Measurements from ENCODE around the gene MEX3D. TPM values are rescaled to one million over a fixed set of nuclear protein-coding genes. Genes with fewer than 3 reads are reported as not detected.

Gene MEX3D
- total and polyA plus RNA-seq, 2 of the 4 experiments (the other 2 are of a cell fraction): 9.1 to 9.6 TPM

DNA sequence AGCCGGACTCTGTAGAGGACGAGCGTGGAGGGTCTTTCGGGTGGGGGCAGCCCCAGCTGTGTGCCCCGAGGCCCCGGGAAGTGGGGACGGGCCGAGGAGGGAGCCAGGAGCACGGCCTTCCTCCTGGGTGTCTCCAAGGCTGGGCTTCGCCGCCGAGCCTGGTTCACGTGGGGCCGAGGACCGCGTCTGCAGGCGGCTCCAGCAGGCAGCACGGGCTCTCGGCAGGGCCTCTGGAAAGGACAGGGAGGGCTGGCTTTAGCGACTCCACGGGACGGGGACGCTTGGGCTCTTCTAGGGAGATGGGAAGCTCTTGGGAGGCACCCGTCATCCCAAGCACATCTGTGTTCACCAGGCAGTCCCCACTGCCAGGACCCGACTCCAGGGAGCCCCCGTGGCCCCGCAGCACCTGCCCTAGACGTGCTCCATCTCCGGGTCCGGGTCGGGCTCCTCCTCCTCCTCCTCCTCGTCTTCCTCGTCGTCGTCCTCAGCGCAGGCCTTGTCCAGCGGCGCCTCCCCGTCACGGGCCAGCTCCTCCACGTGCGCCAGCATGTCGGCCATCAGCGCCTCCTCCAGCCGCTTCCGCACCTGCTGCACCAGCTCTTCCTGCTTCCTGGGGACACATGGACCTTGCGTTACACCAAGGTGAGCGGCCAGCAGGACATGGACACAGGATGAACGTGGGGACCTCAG is 9.9 kb upstream of the MEX3D start:
- dilution Hi-C loops (cut with HindIII; ENCODE audit: low sequenced_read_pairs, unreplicated experiment): no loop called here
- POLR2A ChIA-PET (ENCODE audit: unreplicated experiment): no interaction called here
- H3K18ac ChIP-seq (ENCODE audit: low read depth, low read length): no peak overlapping the region
- H2AFZ ChIP-seq (replicated peaks; ENCODE audit: low read length, poor library complexity): no peak overlapping the region
- no peak overlapping the region for H2AK9ac ChIP-seq (replicated peaks; ENCODE audit: low read depth, low read length, poor library complexity)
- ATAC-seq (ENCODE audit: low read depth) (no peak), DNase-seq (no peak)
- no peak overlapping the region for H3K4ac ChIP-seq (ENCODE audit: low read depth, low read length)
- H3K79me1 ChIP-seq (ENCODE audit: low read depth in 1 of 2, low read length in 2 of 2): peaks cover 0 to 9% of the 10 kb centered on the region in 2 experiments; a peak in 2 of 4 replicates
- no peak overlapping the region for H4K91ac ChIP-seq (ENCODE audit: insufficient read depth, low read depth, low read length)
- H4K5ac ChIP-seq (ENCODE audit: low read depth, low read length): no peak overlapping the region
- no peak overlapping the region for H4K8ac ChIP-seq (ENCODE audit: low read depth in 2 of 2, low read length in 2 of 2)
- TF ChIP-seq CHD1 (IDR thresholded peaks at IDR 0.05; ENCODE audit: low read depth, low read length): no peak
- TF ChIP-seq, protein P1, sequence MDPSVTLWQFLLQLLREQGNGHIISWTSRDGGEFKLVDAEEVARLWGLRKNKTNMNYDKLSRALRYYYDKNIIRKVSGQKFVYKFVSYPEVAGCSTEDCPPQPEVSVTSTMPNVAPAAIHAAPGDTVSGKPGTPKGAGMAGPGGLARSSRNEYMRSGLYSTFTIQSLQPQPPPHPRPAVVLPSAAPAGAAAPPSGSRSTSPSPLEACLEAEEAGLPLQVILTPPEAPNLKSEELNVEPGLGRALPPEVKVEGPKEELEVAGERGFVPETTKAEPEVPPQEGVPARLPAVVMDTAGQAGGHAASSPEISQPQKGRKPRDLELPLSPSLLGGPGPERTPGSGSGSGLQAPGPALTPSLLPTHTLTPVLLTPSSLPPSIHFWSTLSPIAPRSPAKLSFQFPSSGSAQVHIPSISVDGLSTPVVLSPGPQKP (IDR thresholded peaks at IDR 0.05; ENCODE audit: borderline replicate concordance, low read depth, low read length): no peak
- H3K27me3 ChIP-seq (ENCODE audit: control insufficient read depth, insufficient read depth, low read length): no peaks in the 10 kb centered on the region
- BruUV-seq (replicated peaks): no TSS peak
- no peak overlapping the region for H3K4me2 ChIP-seq (ENCODE audit: low read depth, low read length)
- no peak overlapping the region for H3K4me3 ChIP-seq (ENCODE audit: insufficient read depth, low read depth, low read length)
- no peak overlapping the region for H3K23ac ChIP-seq (ENCODE audit: low read depth, low read length)
- intact Hi-C loops (cut with micrococcal nuclease): no loop called here
- peaks cover 47% of the 10 kb centered on the region for H3K36me3 ChIP-seq (ENCODE audit: control insufficient read depth, insufficient read depth, low read length)
- no peak overlapping the region for H3K9ac ChIP-seq (ENCODE audit: low read depth, low read length)
- no peak overlapping the region for H2BK120ac ChIP-seq (ENCODE audit: low read depth, low read length)
- no peak overlapping the region for H3K56ac ChIP-seq (ENCODE audit: extremely low read depth, insufficient read depth, low read length)
- H3K14ac ChIP-seq (replicated peaks; ENCODE audit: low read depth, low read length): no peak overlapping the region
- in situ Hi-C loops (cut with MboI; ENCODE audit: low sequenced_read_pairs): no loop called here
- H3K4me1 ChIP-seq (ENCODE audit: control insufficient read depth, insufficient read depth, low read length): no peaks in the 10 kb centered on the region
- no peaks in the 10 kb centered on the region for H3K9me3 ChIP-seq (ENCODE audit: control insufficient read depth, insufficient read depth, low read length)
- CTCF ChIA-PET: no interaction called here
- no peaks in the 10 kb centered on the region for H3K9me1 ChIP-seq (ENCODE audit: insufficient read depth, low read length)
- H2BK20ac ChIP-seq (ENCODE audit: low read depth, low read length): no peak overlapping the region
- no peak overlapping the region for H2BK5ac ChIP-seq (ENCODE audit: low read depth, low read length, poor library complexity, severe bottlenecking)
- WGBS, 2 experiments (ENCODE audit: extremely low coverage in 2 of 2, insufficient read length in 1 of 2): 87% methylated on average over 39 of the region's 49 CpGs; no CpG with 5 or more reads in 1 of the 2 experiments
- no peak overlapping the region for H2BK15ac ChIP-seq (ENCODE audit: low read depth, low read length)
- H2AK5ac ChIP-seq (ENCODE audit: low read depth, low read length): no peak overlapping the region
- H3K27ac ChIP-seq (ENCODE audit: insufficient read depth, low read length): no peak overlapping the region
- H4K20me1 ChIP-seq (ENCODE audit: insufficient read depth, low read length): peaks cover 4% of the 10 kb centered on the region

Data from IMR-90 (cell line).